GM04503 (cell line): ENCODE results near the gene ACVR1B.

Source experiments
- DNase-seq: peaks from one replicate; pipeline ENCODE4 v3.0.0-alpha.2; 2012; ENCODE audit warnings: low read depth

ACVR1B gene

GRCh38 chr12:52045794-52046199 lies 94.3 kb downstream of the ACVR1B start:
- DNase-seq = no peak
